HL-60 (cell line): ENCODE results near the gene FLT3LG.

Experiments
- GABPA ChIP-seq: IDR thresholded peaks from 2 replicates; pipeline ENCODE4 v1.6.1; 2012; ENCODE audit warnings: low read depth
- POLR2AphosphoS5 ChIP-seq: IDR thresholded peaks from 2 replicates; pipeline ENCODE4 v1.6.1; 2012; ENCODE audit warnings: low read depth
- SPI1 ChIP-seq: IDR thresholded peaks from 2 replicates; pipeline ENCODE4 v1.6.1; 2012; ENCODE audit warnings: low read depth, mild to moderate bottlenecking, borderline replicate concordance
- TF ChIP-seq, protein P1 (sequence below): IDR thresholded peaks from one replicate; pipeline ENCODE4 v1.5.1; 2011; ENCODE audit warnings: low read length, control low read depth, inconsistent platforms; ENCODE audit not compliant: insufficient read depth
- TF ChIP-seq, protein P2 (sequence below): IDR thresholded peaks from 2 replicates; pipeline ENCODE4 v1.6.1; 2012; ENCODE audit warnings: low read depth; ENCODE audit not compliant: insufficient replicate concordance

DNA sequence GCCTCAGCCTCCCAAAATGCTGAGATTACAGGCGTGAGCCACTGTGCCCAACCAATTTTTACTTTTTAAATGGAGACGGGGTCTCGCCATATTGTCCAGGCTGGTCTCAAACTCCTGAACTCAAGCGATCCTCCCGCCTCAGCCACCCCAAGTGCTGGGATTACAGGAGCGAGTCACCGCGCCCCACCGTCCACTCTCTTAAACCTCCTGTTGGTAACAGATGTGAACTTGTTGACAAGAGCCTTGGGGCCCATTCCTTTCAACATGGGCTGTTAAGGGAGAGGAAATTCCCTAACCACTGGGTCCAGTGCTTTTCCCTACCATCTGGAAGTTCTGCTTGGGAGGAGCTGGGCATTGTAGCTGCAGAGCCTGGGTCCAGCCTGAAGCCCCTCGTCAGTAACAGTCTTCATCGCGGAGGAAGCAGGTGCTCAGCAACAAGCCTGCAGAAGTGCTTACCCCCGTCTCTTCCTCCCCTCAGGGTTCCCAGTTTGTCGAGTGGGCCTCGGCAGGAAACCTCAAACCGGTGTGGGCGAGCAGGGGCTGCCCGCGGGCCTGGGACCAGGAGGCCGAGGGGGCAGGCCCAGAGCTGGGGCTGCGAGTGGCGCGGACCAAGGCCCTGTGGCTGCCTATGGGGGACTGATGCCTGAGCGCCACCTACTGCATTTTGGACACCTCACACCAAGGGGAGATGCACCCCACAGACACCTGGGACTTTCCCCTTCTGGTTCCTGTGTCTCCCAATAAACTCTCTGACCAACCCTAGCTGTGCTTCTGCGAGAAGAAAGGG is 4.0 kb upstream of the FLT3LG start:
- TF ChIP-seq POLR2AphosphoS5 (no peak), GABPA (no peak), SPI1 (no peak)
- TF ChIP-seq, protein P1, sequence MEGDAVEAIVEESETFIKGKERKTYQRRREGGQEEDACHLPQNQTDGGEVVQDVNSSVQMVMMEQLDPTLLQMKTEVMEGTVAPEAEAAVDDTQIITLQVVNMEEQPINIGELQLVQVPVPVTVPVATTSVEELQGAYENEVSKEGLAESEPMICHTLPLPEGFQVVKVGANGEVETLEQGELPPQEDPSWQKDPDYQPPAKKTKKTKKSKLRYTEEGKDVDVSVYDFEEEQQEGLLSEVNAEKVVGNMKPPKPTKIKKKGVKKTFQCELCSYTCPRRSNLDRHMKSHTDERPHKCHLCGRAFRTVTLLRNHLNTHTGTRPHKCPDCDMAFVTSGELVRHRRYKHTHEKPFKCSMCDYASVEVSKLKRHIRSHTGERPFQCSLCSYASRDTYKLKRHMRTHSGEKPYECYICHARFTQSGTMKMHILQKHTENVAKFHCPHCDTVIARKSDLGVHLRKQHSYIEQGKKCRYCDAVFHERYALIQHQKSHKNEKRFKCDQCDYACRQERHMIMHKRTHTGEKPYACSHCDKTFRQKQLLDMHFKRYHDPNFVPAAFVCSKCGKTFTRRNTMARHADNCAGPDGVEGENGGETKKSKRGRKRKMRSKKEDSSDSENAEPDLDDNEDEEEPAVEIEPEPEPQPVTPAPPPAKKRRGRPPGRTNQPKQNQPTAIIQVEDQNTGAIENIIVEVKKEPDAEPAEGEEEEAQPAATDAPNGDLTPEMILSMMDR: no peak
- TF ChIP-seq, protein P2, sequence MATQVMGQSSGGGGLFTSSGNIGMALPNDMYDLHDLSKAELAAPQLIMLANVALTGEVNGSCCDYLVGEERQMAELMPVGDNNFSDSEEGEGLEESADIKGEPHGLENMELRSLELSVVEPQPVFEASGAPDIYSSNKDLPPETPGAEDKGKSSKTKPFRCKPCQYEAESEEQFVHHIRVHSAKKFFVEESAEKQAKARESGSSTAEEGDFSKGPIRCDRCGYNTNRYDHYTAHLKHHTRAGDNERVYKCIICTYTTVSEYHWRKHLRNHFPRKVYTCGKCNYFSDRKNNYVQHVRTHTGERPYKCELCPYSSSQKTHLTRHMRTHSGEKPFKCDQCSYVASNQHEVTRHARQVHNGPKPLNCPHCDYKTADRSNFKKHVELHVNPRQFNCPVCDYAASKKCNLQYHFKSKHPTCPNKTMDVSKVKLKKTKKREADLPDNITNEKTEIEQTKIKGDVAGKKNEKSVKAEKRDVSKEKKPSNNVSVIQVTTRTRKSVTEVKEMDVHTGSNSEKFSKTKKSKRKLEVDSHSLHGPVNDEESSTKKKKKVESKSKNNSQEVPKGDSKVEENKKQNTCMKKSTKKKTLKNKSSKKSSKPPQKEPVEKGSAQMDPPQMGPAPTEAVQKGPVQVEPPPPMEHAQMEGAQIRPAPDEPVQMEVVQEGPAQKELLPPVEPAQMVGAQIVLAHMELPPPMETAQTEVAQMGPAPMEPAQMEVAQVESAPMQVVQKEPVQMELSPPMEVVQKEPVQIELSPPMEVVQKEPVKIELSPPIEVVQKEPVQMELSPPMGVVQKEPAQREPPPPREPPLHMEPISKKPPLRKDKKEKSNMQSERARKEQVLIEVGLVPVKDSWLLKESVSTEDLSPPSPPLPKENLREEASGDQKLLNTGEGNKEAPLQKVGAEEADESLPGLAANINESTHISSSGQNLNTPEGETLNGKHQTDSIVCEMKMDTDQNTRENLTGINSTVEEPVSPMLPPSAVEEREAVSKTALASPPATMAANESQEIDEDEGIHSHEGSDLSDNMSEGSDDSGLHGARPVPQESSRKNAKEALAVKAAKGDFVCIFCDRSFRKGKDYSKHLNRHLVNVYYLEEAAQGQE: no peak
